Stimulated activated CD4-positive, alpha-beta T cell treated with anti-CD3 and anti-CD28 coated beads, TNF-alpha, amount 100 ng/mL, for 1 hour (primary cell): Measurements from ENCODE around the gene TMEM272.

Source experiments
- DNase-seq, 3 donors: peaks; one replicate each; pipeline ENCODE4 v3.0.0-alpha.2; 2020; ENCODE audit warnings: low read depth in 3 of 3, low spot score in 1 of 3

Gene TMEM272, protein sequence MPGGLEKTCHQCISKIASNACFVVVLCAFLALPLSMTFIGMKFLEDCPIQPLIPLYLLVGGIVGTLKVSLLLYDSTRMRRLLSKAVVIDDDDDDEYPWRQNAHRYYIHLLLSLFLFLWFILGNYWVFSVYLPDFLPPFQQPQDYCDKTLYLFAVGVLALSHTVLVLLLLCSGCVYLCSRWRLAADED

GRCh38 chr13:51844862-51845573, at the start of gene TMEM272:
TSS of gene TMEM272 (minus strand) at chr13:51845177. CDS start at chr13:51838530, 6,647 bp downstream.
- peak in 1 of 3 donors; percentile 47 for DNase-seq

- no peak for DNase-seq
Observed at GRCh38 chr13:51894239-51894638, 49.3 kb upstream of the TMEM272 start.

GRCh38 chr13:51892657-51893056, 47.7 kb upstream of the TMEM272 start:
- DNase-seq = no peak

GRCh38 chr13:51887468-51887867, 42.5 kb upstream of the TMEM272 start:
- DNase-seq = no peak

- no peak for DNase-seq
Observed at GRCh38 chr13:51885651-51886050, 40.7 kb upstream of the TMEM272 start.

DNA sequence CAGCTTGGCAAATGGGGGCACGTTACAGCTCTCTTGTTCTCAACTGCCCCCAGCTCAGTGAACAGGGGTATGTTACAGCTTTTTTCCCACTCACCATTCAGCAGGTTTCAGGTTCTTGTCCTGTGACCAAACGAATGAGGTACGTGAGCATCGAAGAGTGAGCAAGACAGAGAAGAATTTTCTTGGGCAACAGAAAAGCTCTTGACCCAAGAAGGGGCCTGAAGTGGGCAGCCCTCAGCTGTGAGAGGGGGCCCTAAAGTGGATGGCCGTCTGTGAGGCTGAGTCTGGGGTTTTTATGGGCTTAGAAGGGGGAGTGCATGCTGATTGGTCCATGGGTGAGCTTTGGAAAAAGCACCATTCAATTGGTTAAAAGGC, 38.2 kb upstream of the TMEM272 start:
- DNase-seq = no peak

DNA sequence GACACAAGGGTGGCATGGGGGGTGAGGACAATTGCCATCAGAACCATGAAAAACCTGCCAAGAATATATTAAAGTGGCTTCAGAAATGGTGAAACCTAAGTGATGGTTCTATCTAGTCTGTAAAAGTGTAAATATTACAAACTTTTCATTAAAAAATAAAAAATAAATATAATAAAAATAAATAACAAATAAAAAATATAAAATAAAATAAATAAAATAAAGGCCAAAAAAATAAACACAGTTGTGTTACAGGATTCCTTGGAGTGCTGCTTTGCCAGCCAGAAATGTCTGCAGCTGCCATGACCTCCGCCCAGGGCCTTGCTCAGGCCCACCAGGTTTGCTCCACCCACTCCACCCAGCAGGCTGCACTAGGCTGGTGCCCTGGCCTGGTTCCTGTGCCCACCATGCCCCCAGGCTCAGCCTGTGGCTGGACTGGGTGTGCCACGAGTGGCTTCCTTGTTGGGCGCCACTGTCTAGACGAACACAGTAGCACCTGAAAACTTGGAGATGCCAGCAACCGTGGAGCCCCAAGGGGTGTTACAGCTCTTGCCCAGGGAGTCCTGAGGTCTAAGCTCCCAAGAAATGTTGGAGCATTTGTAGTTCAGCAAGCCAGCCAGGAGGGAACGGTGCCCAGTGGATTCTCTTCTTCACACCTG, 37.7 kb upstream of the TMEM272 start:
- DNase-seq = no peak

DNA sequence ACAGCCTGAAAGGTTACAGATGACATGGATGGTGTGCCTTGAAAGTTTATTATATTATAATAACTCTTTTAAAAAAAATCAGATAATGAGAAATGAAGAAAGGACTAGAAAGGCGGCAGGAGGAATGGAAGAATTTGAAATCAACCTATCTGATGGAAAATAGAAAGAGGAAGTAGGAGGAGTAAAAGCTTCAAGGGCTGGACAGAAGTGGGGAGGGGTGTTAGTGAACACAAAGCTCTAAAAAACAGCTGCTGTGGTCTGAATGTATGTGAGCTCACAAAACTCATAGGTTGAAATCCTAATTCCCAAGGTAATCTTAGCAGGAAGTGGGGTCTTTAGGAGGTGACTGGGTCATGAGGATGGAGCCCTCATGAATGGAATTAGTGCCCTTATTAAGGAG, 36.3 kb upstream of the TMEM272 start:
- no peak for DNase-seq

GRCh38 chr13:51879133-51879532, 34.2 kb upstream of the TMEM272 start:
- no peak for DNase-seq

DNA sequence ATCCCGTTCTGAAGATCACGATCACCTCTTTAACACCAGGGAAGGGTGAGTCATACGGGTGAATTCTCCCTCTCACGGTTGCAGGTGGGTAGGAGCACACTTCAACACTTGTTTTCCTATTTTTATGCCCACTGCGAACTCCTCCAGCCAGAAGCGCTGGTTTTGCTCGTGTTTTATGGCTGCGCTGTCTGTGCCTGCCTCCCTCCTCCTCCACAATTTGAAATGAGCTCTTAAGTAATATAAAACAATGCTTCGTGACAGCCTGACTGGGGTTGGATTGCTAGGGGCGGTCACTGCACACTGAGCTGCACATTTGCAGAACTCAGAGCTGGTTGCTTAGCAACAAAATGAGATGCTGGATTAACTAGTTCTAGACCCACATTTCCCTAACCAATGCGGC, 29.7 kb upstream of the TMEM272 start:
- DNase-seq = no peak

GRCh38 chr13:51873837-51874236, 28.9 kb upstream of the TMEM272 start:
- DNase-seq = no peak

DNA sequence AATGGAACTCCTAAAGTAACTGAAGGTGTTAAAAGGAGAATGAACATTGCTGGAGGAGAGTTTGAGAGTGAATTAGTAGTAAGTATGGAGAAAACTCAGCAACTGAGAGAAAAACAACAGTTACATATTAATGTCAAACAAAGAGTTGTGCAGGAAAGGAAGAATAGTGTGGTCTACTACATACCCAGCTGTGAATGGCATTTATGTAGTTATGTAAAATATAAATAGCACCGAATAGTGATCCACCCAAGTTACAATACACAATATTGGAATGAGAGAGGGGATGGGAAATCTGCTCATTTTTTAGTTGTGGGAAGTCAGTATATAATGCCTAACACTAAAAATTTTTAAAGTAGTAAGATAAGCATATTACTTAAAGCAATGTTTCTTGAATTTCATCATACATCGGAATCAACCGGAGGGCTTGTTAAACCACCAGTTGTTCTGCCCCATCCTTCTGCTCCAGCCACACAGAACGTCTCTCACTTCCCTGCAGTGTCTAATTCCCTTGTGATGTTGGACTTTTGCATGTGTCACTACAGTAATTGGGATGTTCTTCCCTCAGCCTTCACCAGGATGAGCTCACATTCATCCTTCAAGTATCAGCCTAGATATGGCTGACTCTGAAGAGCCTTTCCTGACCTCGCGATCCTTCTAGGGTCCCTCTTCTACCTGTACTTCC, 28.3 kb upstream of the TMEM272 start:
- no peak for DNase-seq

DNA sequence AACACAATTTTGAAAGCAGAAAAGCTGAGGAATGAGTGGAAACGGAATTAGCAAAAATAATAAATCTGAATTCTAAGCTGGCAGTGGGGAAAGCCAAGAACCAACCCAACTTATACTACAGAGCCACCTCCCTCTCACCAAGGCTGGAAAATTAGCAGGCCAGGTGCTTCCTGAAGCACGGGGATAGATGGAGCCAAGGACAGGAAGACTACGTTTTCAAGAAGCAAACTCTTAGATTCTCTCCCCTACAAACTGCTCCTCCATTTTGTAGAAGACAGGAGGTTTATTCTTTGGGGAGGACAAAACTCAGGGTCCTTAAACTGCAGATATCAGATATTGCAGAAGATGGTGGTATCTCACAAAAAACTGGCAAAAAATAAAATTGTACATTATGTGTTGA, 25.6 kb upstream of the TMEM272 start:
- DNase-seq = no peak

- DNase-seq = no peak
Observed at GRCh38 chr13:51869916-51870315, 24.9 kb upstream of the TMEM272 start.

- DNase-seq = no peak
Observed at GRCh38 chr13:51867062-51867461, 22.1 kb upstream of the TMEM272 start.

DNA sequence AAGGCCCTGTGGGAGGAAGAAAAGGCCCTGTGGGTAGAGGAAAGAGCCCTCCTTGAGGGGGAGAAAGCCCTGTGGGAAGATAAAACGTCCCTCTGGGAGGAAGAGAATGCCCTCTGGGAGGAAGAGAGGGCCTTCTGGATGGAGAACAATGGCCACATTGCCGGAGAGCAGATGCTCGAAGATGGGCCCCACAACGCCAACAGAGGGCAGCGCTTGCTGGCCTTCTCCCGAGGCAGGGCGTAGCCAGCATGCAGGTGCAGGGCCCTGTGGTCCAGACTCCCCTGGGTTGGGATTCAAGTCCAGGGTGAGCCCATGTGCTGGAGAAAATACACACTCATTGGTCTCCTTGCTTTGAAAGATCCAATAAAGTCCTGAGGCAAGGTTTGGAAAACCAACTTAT, 20.9 kb upstream of the TMEM272 start:
- DNase-seq = no peak

DNA sequence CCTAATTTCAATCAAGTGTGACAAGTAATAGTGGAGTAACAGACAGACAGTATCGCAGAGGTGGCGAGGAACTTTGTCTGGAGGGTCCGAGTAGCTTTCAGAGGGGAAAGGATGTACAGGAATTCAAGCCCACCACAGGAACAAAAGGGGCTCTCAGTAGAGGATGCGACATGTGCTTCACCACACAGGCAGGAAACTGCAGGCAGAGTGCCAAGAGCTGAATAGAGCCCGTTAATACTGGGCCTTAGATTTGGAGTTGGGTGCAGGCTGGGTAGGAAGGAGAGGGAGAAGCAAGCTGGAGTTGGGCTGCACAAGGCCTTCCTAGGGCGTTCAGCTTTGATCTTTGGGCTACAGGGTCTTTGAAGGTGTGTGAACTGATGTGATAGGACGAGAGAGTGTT, 18.0 kb upstream of the TMEM272 start:
- DNase-seq = no peak

- DNase-seq = no peak
Observed at GRCh38 chr13:51861723-51862300, 16.8 kb upstream of the TMEM272 start, which contains the start of gene CCDC70. TSS of gene CCDC70 (plus strand) at chr13:51861969. CDS start at chr13:51865412, 3,443 bp downstream.

DNA sequence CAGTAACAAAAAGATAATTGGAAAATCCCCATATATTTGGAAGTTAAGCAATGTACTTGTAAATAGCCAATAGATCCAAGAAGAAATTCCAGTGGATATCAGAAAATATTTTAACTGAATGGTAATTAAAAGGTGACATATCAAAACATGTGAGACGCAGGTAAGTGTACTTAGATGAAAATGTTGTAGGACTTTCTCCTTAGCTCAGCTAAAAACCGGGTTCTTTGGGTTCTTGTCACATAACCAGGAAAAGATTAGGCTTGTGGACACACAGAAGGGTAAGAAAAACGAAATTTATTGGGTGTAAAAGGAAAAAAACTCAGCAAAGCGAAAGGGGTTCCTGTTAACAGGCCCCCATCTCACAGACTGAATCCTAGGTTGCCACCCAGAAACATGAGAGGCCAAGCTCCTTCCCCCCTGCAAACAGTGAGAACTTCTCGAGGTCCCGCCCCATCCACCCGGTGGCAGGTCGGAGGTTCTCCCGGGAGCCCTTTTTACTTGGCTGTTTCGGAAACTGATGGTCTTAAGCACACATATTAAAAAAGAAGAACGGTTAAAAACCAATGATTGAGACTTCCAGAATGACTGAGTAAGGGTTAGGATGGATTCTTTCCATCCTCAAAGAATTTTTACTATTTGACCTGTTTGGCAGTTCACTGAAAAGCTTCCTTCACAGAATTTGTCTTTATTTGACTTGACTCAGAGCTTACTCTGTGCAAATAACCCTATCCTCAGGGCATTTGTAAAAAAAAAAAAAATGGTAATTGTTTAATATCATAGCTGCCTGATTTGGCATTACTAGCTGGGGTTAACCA, 13.7 kb upstream of the TMEM272 start:
- DNase-seq = no peak

GRCh38 chr13:51856998-51857397, 12.0 kb upstream of the TMEM272 start:
- no peak for DNase-seq
